Measurements from ENCODE around the gene HRG. TPM values are rescaled to one million over a fixed set of nuclear protein-coding genes. Genes with fewer than 3 reads are reported as not detected.

Gene HRG
- total RNA-seq, 1 donor from 2014 or later = not detected

DNA sequence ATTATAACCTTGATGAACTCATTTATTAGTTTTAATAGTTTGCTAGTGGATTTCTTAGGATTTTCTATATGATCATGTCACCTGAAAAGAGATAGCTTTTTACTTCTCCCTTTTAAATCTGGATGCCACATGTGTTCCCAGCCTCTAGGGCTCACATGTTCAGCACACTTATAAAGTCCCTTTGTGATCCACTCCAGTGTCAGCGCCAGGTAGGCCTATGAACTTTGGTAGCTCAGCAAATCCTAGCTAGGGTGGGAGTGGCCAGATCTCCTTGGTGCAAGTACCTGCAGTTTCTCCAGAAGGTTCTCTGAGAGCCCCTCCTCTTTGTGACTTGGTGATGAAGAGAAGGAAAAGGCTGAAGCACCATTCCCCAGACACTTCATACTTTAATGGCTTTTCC is 17.0 kb upstream of the HRG start:
- no peaks in the 10 kb centered on the region for H3K4me1 Mint-ChIP-seq (ENCODE audit: low read depth, unreplicated experiment)
- Histone ChIP-seq H2AFZ (ENCODE audit: low read depth, low read length) (no peak overlapping the region), H3K27me3 (ENCODE audit: insufficient read depth, low read length) (peaks cover 5% of the 10 kb centered on the region), H3K27ac (ENCODE audit: low read depth, low read length) (no peak overlapping the region), H3K9ac (ENCODE audit: low read length) (no peak overlapping the region), H3K79me2 (ENCODE audit: insufficient read depth, low read length) (no peaks in the 10 kb centered on the region), H4K20me1 (ENCODE audit: insufficient read depth, low read length) (no peaks in the 10 kb centered on the region), H3K4me2 (ENCODE audit: low read length) (no peak overlapping the region), H3K4me1 (ENCODE audit: insufficient read depth, low read length) (no peaks in the 10 kb centered on the region), H3K4me3 (ENCODE audit: insufficient read depth, low read depth, low read length) (no peak overlapping the region), H3K36me3 (ENCODE audit: insufficient read depth, low read length) (no peaks in the 10 kb centered on the region), H3K9me3 (ENCODE audit: insufficient read depth, low read depth, low read length) (no peaks in the 10 kb centered on the region)
- no peaks in the 10 kb centered on the region for H3K36me3 Mint-ChIP-seq (ENCODE audit: low read depth, unreplicated experiment)
- H3K9me3 Mint-ChIP-seq (ENCODE audit: unreplicated experiment) = peaks cover 2% of the 10 kb centered on the region
- FAIRE-seq (no peak), DNase-seq (ENCODE audit: low read depth) (no peak)
- no peak overlapping the region for H3K27ac Mint-ChIP-seq (ENCODE audit: unreplicated experiment)
- H3K27me3 Mint-ChIP-seq (ENCODE audit: low read depth, unreplicated experiment) = peaks cover 4% of the 10 kb centered on the region
- no peak overlapping the region for H3K4me3 Mint-ChIP-seq (ENCODE audit: unreplicated experiment)
- TF ChIP-seq EZH2 (IDR thresholded peaks at IDR 0.05; ENCODE audit: insufficient read depth, low read length) = no peak
- TF ChIP-seq, protein P1, sequence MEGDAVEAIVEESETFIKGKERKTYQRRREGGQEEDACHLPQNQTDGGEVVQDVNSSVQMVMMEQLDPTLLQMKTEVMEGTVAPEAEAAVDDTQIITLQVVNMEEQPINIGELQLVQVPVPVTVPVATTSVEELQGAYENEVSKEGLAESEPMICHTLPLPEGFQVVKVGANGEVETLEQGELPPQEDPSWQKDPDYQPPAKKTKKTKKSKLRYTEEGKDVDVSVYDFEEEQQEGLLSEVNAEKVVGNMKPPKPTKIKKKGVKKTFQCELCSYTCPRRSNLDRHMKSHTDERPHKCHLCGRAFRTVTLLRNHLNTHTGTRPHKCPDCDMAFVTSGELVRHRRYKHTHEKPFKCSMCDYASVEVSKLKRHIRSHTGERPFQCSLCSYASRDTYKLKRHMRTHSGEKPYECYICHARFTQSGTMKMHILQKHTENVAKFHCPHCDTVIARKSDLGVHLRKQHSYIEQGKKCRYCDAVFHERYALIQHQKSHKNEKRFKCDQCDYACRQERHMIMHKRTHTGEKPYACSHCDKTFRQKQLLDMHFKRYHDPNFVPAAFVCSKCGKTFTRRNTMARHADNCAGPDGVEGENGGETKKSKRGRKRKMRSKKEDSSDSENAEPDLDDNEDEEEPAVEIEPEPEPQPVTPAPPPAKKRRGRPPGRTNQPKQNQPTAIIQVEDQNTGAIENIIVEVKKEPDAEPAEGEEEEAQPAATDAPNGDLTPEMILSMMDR (IDR thresholded peaks at IDR 0.05; ENCODE audit: insufficient read depth, low read depth, low read length) = no peak

DNA sequence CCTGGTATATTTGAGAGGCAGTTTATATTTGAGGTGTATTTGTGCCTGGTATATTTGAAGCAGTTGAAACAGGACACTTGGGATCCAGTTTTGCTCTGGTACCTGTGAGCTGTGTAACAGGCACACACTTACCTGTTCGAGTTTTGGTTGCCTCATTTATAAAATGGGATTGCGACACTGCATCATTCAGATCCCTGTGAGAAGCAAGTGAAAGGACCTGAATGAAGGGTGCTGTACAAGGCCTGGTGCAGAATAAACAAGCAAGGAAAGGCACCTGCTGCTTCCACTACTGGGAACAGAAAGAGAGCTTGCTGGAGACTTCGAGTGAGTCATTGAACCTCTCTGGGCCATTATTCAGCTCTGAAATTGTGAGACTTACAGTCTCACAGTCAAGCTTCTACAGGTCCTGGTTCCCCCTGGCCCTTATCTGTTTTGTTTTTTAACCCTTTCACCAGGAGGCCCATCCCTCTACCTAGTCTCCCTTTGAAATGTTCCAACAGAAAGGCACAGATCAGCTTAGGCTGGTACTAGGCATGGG is 14.1 kb upstream of the HRG start:
- Histone ChIP-seq H3K9ac (ENCODE audit: low read length) (no peak overlapping the region), H4K20me1 (ENCODE audit: insufficient read depth, low read length) (no peaks in the 10 kb centered on the region), H3K36me3 (ENCODE audit: insufficient read depth, low read length) (no peaks in the 10 kb centered on the region), H2AFZ (ENCODE audit: low read depth, low read length) (no peak overlapping the region), H3K4me2 (ENCODE audit: low read length) (no peak overlapping the region), H3K27ac (ENCODE audit: low read depth, low read length) (no peak overlapping the region), H3K4me1 (ENCODE audit: insufficient read depth, low read length) (no peaks in the 10 kb centered on the region), H3K9me3 (ENCODE audit: insufficient read depth, low read depth, low read length) (no peaks in the 10 kb centered on the region), H3K4me3 (ENCODE audit: insufficient read depth, low read depth, low read length) (no peak overlapping the region), H3K79me2 (ENCODE audit: insufficient read depth, low read length) (no peaks in the 10 kb centered on the region), H3K27me3 (ENCODE audit: insufficient read depth, low read length) (peaks cover 8% of the 10 kb centered on the region)
- no peaks in the 10 kb centered on the region for H3K36me3 Mint-ChIP-seq (ENCODE audit: low read depth, unreplicated experiment)
- no peaks in the 10 kb centered on the region for H3K4me1 Mint-ChIP-seq (ENCODE audit: low read depth, unreplicated experiment)
- DNase-seq (ENCODE audit: low read depth) = no peak
- peaks cover 2% of the 10 kb centered on the region for H3K9me3 Mint-ChIP-seq (ENCODE audit: unreplicated experiment)
- TF ChIP-seq, protein P1 (IDR thresholded peaks at IDR 0.05; ENCODE audit: insufficient read depth, low read depth, low read length) = no peak
- no peak for TF ChIP-seq EZH2 (IDR thresholded peaks at IDR 0.05; ENCODE audit: insufficient read depth, low read length)
- H3K27ac Mint-ChIP-seq (ENCODE audit: unreplicated experiment) = no peak overlapping the region
- no peak for FAIRE-seq
- peaks cover 4% of the 10 kb centered on the region for H3K27me3 Mint-ChIP-seq (ENCODE audit: low read depth, unreplicated experiment)
- no peak overlapping the region for H3K4me3 Mint-ChIP-seq (ENCODE audit: unreplicated experiment)

DNA sequence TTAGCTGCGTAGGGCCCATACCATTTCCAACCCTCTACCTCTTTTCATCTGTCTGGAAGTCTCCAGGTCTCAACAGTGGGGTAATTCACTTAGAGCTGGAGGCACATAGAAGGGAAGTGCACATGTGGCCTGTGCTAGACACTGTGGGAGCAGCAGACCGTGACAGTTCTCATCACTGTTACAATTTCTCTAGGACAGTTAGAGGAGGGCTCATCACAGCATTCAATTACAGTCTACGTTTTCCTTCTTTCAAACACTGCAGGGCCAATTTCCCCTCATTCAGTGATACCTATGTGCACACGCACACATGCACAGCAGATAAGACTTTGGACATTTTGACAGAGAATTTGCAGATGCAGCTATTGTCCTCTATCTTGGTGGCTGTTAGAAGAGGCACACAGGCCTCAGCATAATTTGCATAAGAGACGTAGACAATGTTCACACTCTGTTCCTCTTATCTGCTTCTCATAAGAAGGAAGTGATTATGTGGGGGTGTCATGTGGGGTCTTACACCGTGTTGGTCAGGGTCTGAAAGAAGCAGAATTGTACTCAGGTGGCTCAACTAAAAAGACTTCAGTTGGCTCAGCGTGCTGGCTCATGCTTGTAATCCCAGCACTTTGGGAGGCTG is 12.6 kb upstream of the HRG start:
- no peak for FAIRE-seq
- no peak for DNase-seq (ENCODE audit: low read depth)
- Histone ChIP-seq H2AFZ (ENCODE audit: low read depth, low read length) (no peak overlapping the region), H4K20me1 (ENCODE audit: insufficient read depth, low read length) (no peaks in the 10 kb centered on the region), H3K4me2 (ENCODE audit: low read length) (no peak overlapping the region), H3K27ac (ENCODE audit: low read depth, low read length) (no peak overlapping the region), H3K27me3 (ENCODE audit: insufficient read depth, low read length) (peaks cover 8% of the 10 kb centered on the region), H3K9me3 (ENCODE audit: insufficient read depth, low read depth, low read length) (no peaks in the 10 kb centered on the region), H3K79me2 (ENCODE audit: insufficient read depth, low read length) (no peaks in the 10 kb centered on the region), H3K4me3 (ENCODE audit: insufficient read depth, low read depth, low read length) (no peak overlapping the region), H3K36me3 (ENCODE audit: insufficient read depth, low read length) (no peaks in the 10 kb centered on the region), H3K4me1 (ENCODE audit: insufficient read depth, low read length) (no peaks in the 10 kb centered on the region), H3K9ac (ENCODE audit: low read length) (no peak overlapping the region)
- no peak for TF ChIP-seq EZH2 (IDR thresholded peaks at IDR 0.05; ENCODE audit: insufficient read depth, low read length)
- TF ChIP-seq, protein P1 (IDR thresholded peaks at IDR 0.05; ENCODE audit: insufficient read depth, low read depth, low read length) = no peak
- no peaks in the 10 kb centered on the region for H3K4me1 Mint-ChIP-seq (ENCODE audit: low read depth, unreplicated experiment)
- H3K27ac Mint-ChIP-seq (ENCODE audit: unreplicated experiment) = no peak overlapping the region
- H3K27me3 Mint-ChIP-seq (ENCODE audit: low read depth, unreplicated experiment) = peaks cover 9% of the 10 kb centered on the region
- peaks cover 2% of the 10 kb centered on the region for H3K9me3 Mint-ChIP-seq (ENCODE audit: unreplicated experiment)
- H3K4me3 Mint-ChIP-seq (ENCODE audit: unreplicated experiment) = no peak overlapping the region
- no peaks in the 10 kb centered on the region for H3K36me3 Mint-ChIP-seq (ENCODE audit: low read depth, unreplicated experiment)
